Endothelial cell of umbilical vein (primary cell): Measurements from ENCODE around the gene LRRK1. TPM values are rescaled to one million over a fixed set of nuclear protein-coding genes. Genes with fewer than 3 reads are reported as not detected.

ENCODE experiments used
- BruUV-seq: library from RNA; stranded (reverse); fragments of 400-500 nt; replicated peaks from 2 replicates; lab custom pipeline; 2021; lab: Mats Ljungman, UMichigan
- CTCF ChIA-PET: fragments of 300-600, 350-600 bp; sonication (Branson Sonifier 250); formaldehyde crosslinking; loops from one replicate; lab custom pipeline; 2021; ENCODE audit warnings: antibody characterized with exemption, inconsistent platforms; lab: Charles Lee
- POLR2A ChIA-PET: fragments of 300-600, 350-600 bp; sonication (Branson Sonifier 250); formaldehyde crosslinking; loops from one replicate; lab custom pipeline; 2021; ENCODE audit warnings: antibody characterized with exemption, inconsistent platforms; lab: Charles Lee
- DNase-seq: peaks from one replicate; pipeline ENCODE4 v3.0.0-alpha.2; 2011; ENCODE audit warnings: low read depth, low spot score
- FAIRE-seq: peaks from 2 replicates; lab custom pipeline; 2011; peaks lifted over from hg19 to GRCh38; lab: Jason Lieb, UNC
- H2AFZ ChIP-seq: 2 replicates; pipeline ENCODE4 v1.6.0; 2012; ENCODE audit warnings: low read depth, low read length, control low read depth, inconsistent platforms
- H3K27ac ChIP-seq: 2 replicates; pipeline ENCODE4 v1.5.1; 2011; ENCODE audit warnings: low read depth, mild to moderate bottlenecking, control low read depth, low read length, moderate library complexity; ENCODE audit not compliant: insufficient read depth
- H3K27me3 ChIP-seq, 2 experiments: 2 replicates each; pipeline versions ENCODE4 v1.6.0 to v1.6.1; 2011; ENCODE audit warnings: low read length in 2 of 2, mixed read lengths in 1 of 2; ENCODE audit not compliant: control insufficient read depth in 2 of 2, insufficient read depth in 2 of 2
- H3K36me3 ChIP-seq, 2 experiments: 2 replicates in 1 of 2; 3 replicates in 1 of 2; pipeline ENCODE4 v1.5.1; 2011; ENCODE audit warnings: low read length in 2 of 2, mild to moderate bottlenecking in 1 of 2, moderate library complexity in 1 of 2; ENCODE audit not compliant: control insufficient read depth in 2 of 2, insufficient read depth in 2 of 2; ENCODE audit errors: extremely low read depth in 1 of 2
- H3K4me1 ChIP-seq: 3 replicates; pipeline ENCODE4 v1.5.1; 2011; ENCODE audit warnings: mild to moderate bottlenecking, low read length; ENCODE audit not compliant: control insufficient read depth, insufficient read depth; ENCODE audit errors: extremely low read depth
- H3K4me2 ChIP-seq: 2 replicates; pipeline ENCODE4 v1.6.1; 2011; ENCODE audit warnings: low read length, control low read depth, mixed read lengths; ENCODE audit not compliant: insufficient read depth
- H3K4me3 ChIP-seq, 3 experiments: fragments of 200-600 bp in 1 of 3; sonication (generic), shearing (Covaris generic) in 1 of 3; replicated peaks in 1 of 3; 2 replicates each; pipeline ENCODE4 v1.5.1; 2011 to 2016; ENCODE audit warnings: control low read depth in 3 of 3, low read length in 3 of 3, mild to moderate bottlenecking in 2 of 3, inconsistent platforms in 1 of 3, low read depth in 1 of 3, moderate library complexity in 1 of 3; ENCODE audit not compliant: insufficient read depth in 1 of 3
- H3K79me2 ChIP-seq: 2 replicates; pipeline ENCODE4 v1.6.0; 2012; ENCODE audit warnings: low read length, inconsistent platforms; ENCODE audit not compliant: control insufficient read depth, insufficient read depth
- H3K9ac ChIP-seq: replicated peaks from 2 replicates; pipeline ENCODE3; 2011; ENCODE audit warnings: low read length, control low read depth; ENCODE audit not compliant: insufficient read depth; ENCODE audit errors: extremely low read depth
- H3K9me1 ChIP-seq: replicated peaks from 3 replicates; pipeline ENCODE4 v1.6.0; 2011; ENCODE audit warnings: mild to moderate bottlenecking, low read length; ENCODE audit not compliant: control insufficient read depth, insufficient read depth; ENCODE audit errors: extremely low read depth
- H3K9me3 ChIP-seq: replicated peaks from 2 replicates; pipeline ENCODE4 v1.5.1; 2012; ENCODE audit warnings: low read length, inconsistent platforms; ENCODE audit not compliant: control insufficient read depth, insufficient read depth
- H4K20me1 ChIP-seq: replicated peaks from 2 replicates; pipeline ENCODE3; 2011; ENCODE audit warnings: mild to moderate bottlenecking, low read length; ENCODE audit not compliant: control insufficient read depth, insufficient read depth; ENCODE audit errors: extremely low read depth
- EZH2 ChIP-seq: IDR thresholded peaks from 2 replicates; pipeline ENCODE4 v1.6.1; 2012; ENCODE audit warnings: borderline replicate concordance, low read depth, mild to moderate bottlenecking, moderate library complexity, low read length, inconsistent platforms; ENCODE audit not compliant: severe bottlenecking
- FOS ChIP-seq: IDR thresholded peaks from 2 replicates; pipeline ENCODE4 v1.6.1; 2011; ENCODE audit warnings: mild to moderate bottlenecking, low read length, moderate library complexity, borderline replicate concordance; ENCODE audit not compliant: insufficient read depth
- GATA2 ChIP-seq: IDR thresholded peaks from 2 replicates; pipeline ENCODE4 v1.7.0; 2011; ENCODE audit warnings: low read depth, mild to moderate bottlenecking, moderate library complexity, mixed read lengths, low read length; ENCODE audit not compliant: insufficient read length, insufficient read depth
- JUN ChIP-seq: IDR thresholded peaks from 2 replicates; pipeline ENCODE4 v1.6.1; 2011; ENCODE audit warnings: borderline replicate concordance, low read depth; ENCODE audit not compliant: insufficient read length, insufficient read depth
- MYC ChIP-seq: IDR thresholded peaks from one replicate; pipeline ENCODE4 v1.6.1; 2011; ENCODE audit warnings: mild to moderate bottlenecking, low read depth, low read length
- POLR2A ChIP-seq: IDR thresholded peaks from 2 replicates; pipeline ENCODE4 v1.6.1; 2012; ENCODE audit warnings: low read depth, mild to moderate bottlenecking, control low read depth, low read length
- POLR2AphosphoS5 ChIP-seq: IDR thresholded peaks from 2 replicates; pipeline ENCODE4 v1.6.1; 2012; ENCODE audit warnings: low read depth, mild to moderate bottlenecking, control low read depth, low read length, moderate library complexity; ENCODE audit not compliant: insufficient read depth
- dilution Hi-C: fragments of 300-500 bp; cut with MboI; formaldehyde crosslinking; loops from one replicate; pipeline ENCODE4 v1.15.0; 2019; ENCODE audit warnings: low sequenced_read_pairs; ENCODE audit not compliant: extremely low pct_ligation_motif_present
- intact Hi-C: fragments of 100-400 bp; cut with micrococcal nuclease; formaldehyde crosslinking; loops from one replicate; pipeline ENCODE4 v1.10.0; 2022
- polyA plus RNA-seq, 4 experiments: library from polyadenylated mRNA; depleted of rRNA in 3 of 4; stranded (reverse) in 3 of 4; unstranded in 1 of 4; fragments of >200 nt; gene quantifications; 2 replicates each; pipeline versions ENCODE4 v1.2.1 to v1.2.3, GENCODE V29; 2011 to 2012; ENCODE audit warnings: missing spikeins in 1 of 4
- total RNA-seq: library from RNA; stranded (reverse); gene quantifications from 2 replicates; pipeline ENCODE4 v1.2.3, GENCODE V29; 2021
- TF ChIP-seq, protein P1 (sequence below): IDR thresholded peaks from 2 replicates; pipeline ENCODE4 v1.6.1; 2011; ENCODE audit not compliant: insufficient read depth, insufficient read length
- TF ChIP-seq, protein P2 (sequence below), 2 donors: IDR thresholded peaks; 1 replicate in 1 of 2; 2 replicates in 1 of 2; pipeline ENCODE4 v1.5.1; 2011; ENCODE audit warnings: low read length in 2 of 2, mild to moderate bottlenecking in 2 of 2, moderate library complexity in 2 of 2, control low read depth in 1 of 2, inconsistent platforms in 1 of 2, low read depth in 1 of 2; ENCODE audit not compliant: insufficient read depth in 1 of 2; ENCODE audit errors: extremely low read depth in 1 of 2

LRRK1 gene
- total and polyA plus RNA-seq, 2 donors (not counting 3 experiments of a cell fraction or from before 2014, with no cell fraction given) = 11.0 to 22.1 TPM

DNA sequence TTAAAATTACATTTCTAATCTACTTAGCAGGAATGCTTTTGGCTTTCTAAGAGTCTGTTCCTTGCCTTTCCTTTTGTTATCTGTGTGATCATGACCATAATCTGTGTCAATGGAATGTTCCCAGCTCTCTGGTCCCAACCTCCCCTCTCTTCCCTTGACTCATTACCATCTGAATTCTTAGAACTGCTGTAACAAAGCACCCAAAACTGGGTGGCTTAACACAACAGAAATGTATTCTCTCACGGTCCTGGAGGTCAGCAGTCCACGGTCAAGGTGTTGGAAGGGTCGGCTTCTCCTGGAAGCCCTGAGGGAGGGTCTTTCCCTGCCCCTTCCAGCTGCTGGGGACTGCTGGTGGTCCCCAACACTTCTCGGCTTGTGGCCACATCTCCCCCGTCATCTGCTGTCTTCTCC lies 81.1 kb downstream of the LRRK1 start:
- no TSS peak for BruUV-seq
- POLR2A ChIA-PET = no interaction called here
- dilution Hi-C loops (no loop called here), intact Hi-C loops (no loop called here)
- Histone ChIP-seq H3K9me3 (no peaks in the 10 kb centered on the region), H3K36me3 (peaks cover 0 to 3% of the 10 kb centered on the region in 2 experiments), H3K4me2 (no peak overlapping the region), H3K9ac (no peak overlapping the region), H4K20me1 (no peaks in the 10 kb centered on the region), H3K27ac (no peak overlapping the region), H3K4me3 (no peak overlapping the region), H3K27me3 (no peaks in the 10 kb centered on the region), H3K9me1 (no peaks in the 10 kb centered on the region), H3K4me1 (no peaks in the 10 kb centered on the region), H2AFZ (no peak overlapping the region), H3K79me2 (no peaks in the 10 kb centered on the region)
- no peak for FAIRE-seq
- CTCF ChIA-PET = interaction anchor here (0.9 to 2.7 kb wide), 3 partner anchors 8 to 83 kb away, joined by 4 to 15 read pairs (median 13); no protein-coding TSS in a partner anchor
- TF ChIP-seq, protein P1, sequence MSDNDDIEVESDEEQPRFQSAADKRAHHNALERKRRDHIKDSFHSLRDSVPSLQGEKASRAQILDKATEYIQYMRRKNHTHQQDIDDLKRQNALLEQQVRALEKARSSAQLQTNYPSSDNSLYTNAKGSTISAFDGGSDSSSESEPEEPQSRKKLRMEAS = no peak
- TF ChIP-seq POLR2AphosphoS5 (no peak), FOS (no peak), JUN (no peak), MYC (no peak), GATA2 (no peak), POLR2A (no peak), EZH2 (no peak)
- TF ChIP-seq, protein P2, sequence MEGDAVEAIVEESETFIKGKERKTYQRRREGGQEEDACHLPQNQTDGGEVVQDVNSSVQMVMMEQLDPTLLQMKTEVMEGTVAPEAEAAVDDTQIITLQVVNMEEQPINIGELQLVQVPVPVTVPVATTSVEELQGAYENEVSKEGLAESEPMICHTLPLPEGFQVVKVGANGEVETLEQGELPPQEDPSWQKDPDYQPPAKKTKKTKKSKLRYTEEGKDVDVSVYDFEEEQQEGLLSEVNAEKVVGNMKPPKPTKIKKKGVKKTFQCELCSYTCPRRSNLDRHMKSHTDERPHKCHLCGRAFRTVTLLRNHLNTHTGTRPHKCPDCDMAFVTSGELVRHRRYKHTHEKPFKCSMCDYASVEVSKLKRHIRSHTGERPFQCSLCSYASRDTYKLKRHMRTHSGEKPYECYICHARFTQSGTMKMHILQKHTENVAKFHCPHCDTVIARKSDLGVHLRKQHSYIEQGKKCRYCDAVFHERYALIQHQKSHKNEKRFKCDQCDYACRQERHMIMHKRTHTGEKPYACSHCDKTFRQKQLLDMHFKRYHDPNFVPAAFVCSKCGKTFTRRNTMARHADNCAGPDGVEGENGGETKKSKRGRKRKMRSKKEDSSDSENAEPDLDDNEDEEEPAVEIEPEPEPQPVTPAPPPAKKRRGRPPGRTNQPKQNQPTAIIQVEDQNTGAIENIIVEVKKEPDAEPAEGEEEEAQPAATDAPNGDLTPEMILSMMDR (IDR thresholded peaks at IDR 0.05; ENCODE audit: extremely low read depth in 1 of 2, insufficient read depth in 1 of 2, low read depth in 1 of 2, low read length in 2 of 2) = no peak
- no peak for DNase-seq
